ENCODE results near the gene CWC15.
"Not testable (repeated sequence)": the region's sequence is repeated elsewhere in the genome, so short reads cannot be mapped to it uniquely, and the experiment has no call there.

CWC15 gene

GRCh38 chr11:94973099-94973968 lies at the start of gene CWC15, which contains the start of gene KDM4D:
Gene CWC15 (minus strand): TSS chr11:94973556. CDS start chr11:94972185, 1,371 bp downstream.
Gene KDM4D (plus strand): TSS chr11:94973709. CDS start chr11:94997373, 23,664 bp downstream.
- peak; percentile 96 for DNase-seq (ENCODE audit: low spot score)
- in situ Hi-C loops (cut with MboI; ENCODE audit: low sequenced_read_pairs, unreplicated experiment), result no loop called here
- no peak for TF ChIP-seq CTCF (IDR thresholded peaks at IDR 0.05; ENCODE audit: borderline replicate concordance, control extremely low read depth, extremely low read depth, insufficient read depth, missing control alignments)

GRCh38 chr11:95021468-95021867 lies 48.1 kb upstream of the CWC15 start:
- DNase-seq (ENCODE audit: low spot score); in situ Hi-C loops (cut with MboI; ENCODE audit: low sequenced_read_pairs, unreplicated experiment): not testable (repeated sequence)

GRCh38 chr11:95016139-95016538 lies 42.8 kb upstream of the CWC15 start:
- in situ Hi-C loops (cut with MboI; ENCODE audit: low sequenced_read_pairs, unreplicated experiment), result no loop called here
- no peak for DNase-seq (ENCODE audit: low spot score)

GRCh38 chr11:95014184-95014821 lies 40.9 kb upstream of the CWC15 start:
- in situ Hi-C loops (cut with MboI; ENCODE audit: low sequenced_read_pairs, unreplicated experiment), result no loop called here
- no peak for DNase-seq (ENCODE audit: low spot score)
- TF ChIP-seq CTCF (IDR thresholded peaks at IDR 0.05; ENCODE audit: borderline replicate concordance, control extremely low read depth, extremely low read depth, insufficient read depth, missing control alignments), result no peak

More at GRCh38 chr11:95016139-95016538, 42.8 kb upstream of the CWC15 start:
- TF ChIP-seq CTCF (IDR thresholded peaks at IDR 0.05; ENCODE audit: borderline replicate concordance, control extremely low read depth, extremely low read depth, insufficient read depth, missing control alignments), result no peak

- TF ChIP-seq CTCF (IDR thresholded peaks at IDR 0.05; ENCODE audit: borderline replicate concordance, control extremely low read depth, extremely low read depth, insufficient read depth, missing control alignments), result no peak
- DNase-seq (ENCODE audit: low spot score), result no peak
- in situ Hi-C loops (cut with MboI; ENCODE audit: low sequenced_read_pairs, unreplicated experiment), result no loop called here
Observed at GRCh38 chr11:95011376-95011775, 38.0 kb upstream of the CWC15 start.

GRCh38 chr11:95005642-95006041 lies 32.3 kb upstream of the CWC15 start:
- in situ Hi-C loops (cut with MboI; ENCODE audit: low sequenced_read_pairs, unreplicated experiment), result no loop called here
- no peak for TF ChIP-seq CTCF (IDR thresholded peaks at IDR 0.05; ENCODE audit: borderline replicate concordance, control extremely low read depth, extremely low read depth, insufficient read depth, missing control alignments)
- no peak for DNase-seq (ENCODE audit: low spot score)

GRCh38 chr11:95003716-95004115 lies 30.4 kb upstream of the CWC15 start:
- in situ Hi-C loops (cut with MboI; ENCODE audit: low sequenced_read_pairs, unreplicated experiment), result no loop called here

More at GRCh38 chr11:95003716-95004115, 30.4 kb upstream of the CWC15 start:
- DNase-seq (ENCODE audit: low spot score), result no peak
- TF ChIP-seq CTCF (IDR thresholded peaks at IDR 0.05; ENCODE audit: borderline replicate concordance, control extremely low read depth, extremely low read depth, insufficient read depth, missing control alignments), result no peak
